GM12878 (cell line): ENCODE results near the gene MYO1D. TPM values are rescaled to one million over a fixed set of nuclear protein-coding genes. Genes with fewer than 3 reads are reported as not detected.

Source experiments
- ATAC-seq: fragments of 200-7000 bp; cut with Tn5 transposase; 3 replicates; pipeline ENCODE4 v1.9.1; 2020; ENCODE audit warnings: mild to moderate bottlenecking, moderate library complexity
- BruUV-seq: library from RNA; stranded (reverse); fragments of 400-500 nt; replicated peaks from 2 replicates; lab custom pipeline; 2021; lab: Mats Ljungman, UMichigan
- CTCF ChIA-PET: fragments of 300-600 bp; sonication (Branson Sonifier 250); formaldehyde crosslinking; extraction: SDS; loops from one replicate; lab custom pipeline; 2021; ENCODE audit warnings: inconsistent platforms; lab: Yijun Ruan, JAX
- POLR2A ChIA-PET: fragments of 350-600 bp; formaldehyde crosslinking; extraction: SDS; loops from one replicate; lab custom pipeline; 2021; ENCODE audit warnings: inconsistent platforms; lab: Charles Lee
- RAD21 ChIA-PET: fragments of 300-600 bp; sonication (Branson Sonifier 250); formaldehyde crosslinking; loops from one replicate; lab custom pipeline; 2023; ENCODE audit warnings: antibody characterized with exemption; ENCODE audit not compliant: unreplicated experiment; lab: Charles Lee
- SMC1A ChIA-PET: fragments of 300-600 bp; sonication (Branson Sonifier 250); formaldehyde crosslinking; loops from one replicate; lab custom pipeline; 2023; ENCODE audit not compliant: unreplicated experiment, uncharacterized antibody; lab: Charles Lee
- DNase-seq: peaks from one replicate; pipeline ENCODE4 v3.0.0-alpha.2; 2011; ENCODE audit warnings: low read depth, low spot score
- FAIRE-seq: peaks from 3 replicates; lab custom pipeline; 2011; peaks lifted over from hg19 to GRCh38; lab: Jason Lieb, UNC
- H2AFZ ChIP-seq: 2 replicates; pipeline ENCODE4 v1.6.0; 2011; ENCODE audit warnings: low read depth, low read length, control low read depth; ENCODE audit not compliant: control insufficient read depth
- H3K27ac ChIP-seq: 2 replicates; pipeline ENCODE4 v1.5.1; 2011; ENCODE audit warnings: control low read depth; ENCODE audit not compliant: control insufficient read depth, insufficient read depth
- H3K27me3 ChIP-seq, 2 experiments: replicated peaks in 1 of 2; 2 replicates each; pipeline versions ENCODE4 v1.6.0 to v1.6.1; 2011; ENCODE audit warnings: low read length in 1 of 2; ENCODE audit not compliant: control insufficient read depth in 2 of 2, insufficient read depth in 2 of 2
- H3K36me3 ChIP-seq, 2 experiments: 2 replicates each; pipeline ENCODE4 v1.5.1; 2011; ENCODE audit warnings: low read length in 1 of 2; ENCODE audit not compliant: control insufficient read depth in 2 of 2, insufficient read depth in 2 of 2
- H3K4me1 ChIP-seq: 2 replicates; pipeline ENCODE4 v1.6.1; 2011; ENCODE audit warnings: mild to moderate bottlenecking, low read length, moderate library complexity, mixed read lengths; ENCODE audit not compliant: control insufficient read depth, insufficient read depth
- H3K4me2 ChIP-seq: 2 replicates; pipeline ENCODE4 v1.6.0; 2011; ENCODE audit warnings: control low read depth; ENCODE audit not compliant: control insufficient read depth, insufficient read depth
- H3K4me3 ChIP-seq: fragments of 200-600 bp; sonication (generic); 2 replicates; pipeline ENCODE4 v1.5.1; 2016
- H3K79me2 ChIP-seq: 2 replicates; pipeline ENCODE4 v1.6.0; 2011; ENCODE audit warnings: low read length; ENCODE audit not compliant: control insufficient read depth, insufficient read depth
- H3K9ac ChIP-seq: 2 replicates; pipeline ENCODE4 v1.8.0; 2011; ENCODE audit warnings: low read length, control low read depth, mixed read lengths; ENCODE audit not compliant: control insufficient read depth, insufficient read depth
- H3K9me3 ChIP-seq: replicated peaks from 3 replicates; pipeline ENCODE4 v1.5.1; 2011; ENCODE audit warnings: mild to moderate bottlenecking, low read length; ENCODE audit not compliant: control insufficient read depth, insufficient read depth
- H4K20me1 ChIP-seq: 2 replicates; pipeline ENCODE4 v1.6.0; 2011; ENCODE audit not compliant: control insufficient read depth, insufficient read depth
- BHLHE40 ChIP-seq, 2 experiments: fragments of 450-650 bp in 1 of 2; IDR thresholded peaks; 2 replicates each; pipeline ENCODE4 v1.6.1; 2011 to 2017; ENCODE audit warnings: low read depth in 2 of 2, borderline replicate concordance in 1 of 2, improper control_type of control experiment in 1 of 2, low read length in 1 of 2, mild to moderate bottlenecking in 1 of 2
- CHD4 ChIP-seq: fragments of 200-600 bp; sonication (generic); IDR thresholded peaks from 2 replicates; pipeline ENCODE4 v1.6.1; 2016; ENCODE audit warnings: mild to moderate bottlenecking
- ESRRA ChIP-seq: IDR thresholded peaks from 2 replicates; pipeline ENCODE4 v1.6.1; 2012; ENCODE audit warnings: mild to moderate bottlenecking, low read length, improper control_type of control experiment
- IRF3 ChIP-seq: fragments of 450-650 bp; IDR thresholded peaks from 2 replicates; pipeline ENCODE4 v1.6.1; 2014; ENCODE audit warnings: mild to moderate bottlenecking
- MYC ChIP-seq: IDR thresholded peaks from 2 replicates; pipeline ENCODE4 v1.6.1; 2011; ENCODE audit warnings: mild to moderate bottlenecking, low read length, moderate library complexity, inconsistent platforms; ENCODE audit not compliant: insufficient read depth, insufficient replicate concordance, insufficient read length, severe bottlenecking
- RB1 ChIP-seq: fragments of 450-650 bp; formaldehyde crosslinking; IDR thresholded peaks from 2 replicates; pipeline ENCODE4 v1.6.1; 2017; ENCODE audit warnings: mild to moderate bottlenecking, borderline replicate concordance
- WGBS: methylation state at CpG from one replicate; pipeline ENCODE4 v1.1.6; 2016; ENCODE audit warnings: low lambda C conversion rate; ENCODE audit not compliant: insufficient replicate concordance, insufficient coverage; ENCODE audit errors: missing lambda C conversion rate; 5-methylcytosine and 5-hydroxymethylcytosine counted together
- in situ Hi-C: fragments of 300-500 bp; cut with MboI; formaldehyde crosslinking; loops from 9 replicates; pipeline ENCODE4 v1.14.3; 2018; ENCODE audit warnings: mixed read lengths
- intact Hi-C: fragments of 100-400 bp; cut with micrococcal nuclease; formaldehyde crosslinking; loops from one replicate; pipeline ENCODE4 v1.14.2; 2022; ENCODE audit not compliant: unreplicated experiment
- polyA plus RNA-seq, 11 experiments: library from polyadenylated mRNA; depleted of rRNA in 4 of 11; unstranded in 6 of 11; stranded (reverse) in 5 of 11; fragments of >200 nt; fragmentation: Nextera tagmentation in 4 of 11; fragmentation: Illumina TruSeq in 1 of 11; extraction: Ambion mirVana in 4 of 11; extraction: Trizol in 1 of 11; gene quantifications; 1 replicate in 1 of 11; 2 replicates in 10 of 11; pipeline versions ENCODE4 v1.2.1 to v1.2.3, GENCODE V29; 2011 to 2016; ENCODE audit warnings: inconsistent platforms in 2 of 11, missing spikeins in 2 of 11, low read depth in 1 of 11
- total RNA-seq, 4 experiments: library from RNA; depleted of rRNA in 3 of 4; stranded (reverse); fragments of >200 nt in 3 of 4; fragmentation: Illumina TruSeq in 1 of 4; extraction: Trizol in 1 of 4; gene quantifications; 2 replicates each; pipeline versions ENCODE4 v1.2.1 to v1.2.3, GENCODE V29; 2013 to 2021

The MYO1D gene
- total and polyA plus RNA-seq, 10 of the 15 experiments (the other 5 are each of a cell fraction or from before 2014, with no cell fraction given), result 1.8 to 37.7 (median 25.4) TPM

GRCh38 chr17:32901743-32902142 lies 24.8 kb upstream of the MYO1D start:
- no peaks in the 10 kb centered on the region for H3K9me3 ChIP-seq
- in situ Hi-C loops (loop anchor here (25.0 kb wide), 1 partner anchor 439 kb away; no protein-coding TSS in a partner anchor), intact Hi-C loops (no loop called here)
- H3K36me3 ChIP-seq, result no peaks in the 10 kb centered on the region
- no peak overlapping the region for H2AFZ ChIP-seq
- ChIA-PET POLR2A (no interaction called here), SMC1A (no interaction called here), CTCF (interaction anchor here (1.6 kb wide), 1 partner anchor 24 kb away, joined by 3 read pairs; no protein-coding TSS in a partner anchor), RAD21 (no interaction called here)
- TF ChIP-seq ESRRA (no peak), CHD4 (no peak), RB1 (no peak), BHLHE40 (IDR thresholded peaks at IDR 0.05; ENCODE audit: borderline replicate concordance in 1 of 2, low read depth in 2 of 2, low read length in 1 of 2) (no peak)
- H3K9ac ChIP-seq, result no peak overlapping the region
- no peaks in the 10 kb centered on the region for H3K79me2 ChIP-seq
- BruUV-seq, result no TSS peak
- H3K27me3 ChIP-seq, result no peaks in the 10 kb centered on the region
- no peak overlapping the region for H3K4me2 ChIP-seq
- no peak for FAIRE-seq
- H3K27ac ChIP-seq, result no peak overlapping the region
- no peak for ATAC-seq
- H3K4me1 ChIP-seq, result peaks cover 8% of the 10 kb centered on the region
- no peaks in the 10 kb centered on the region for H4K20me1 ChIP-seq
- no peak for DNase-seq
- WGBS, result 78% methylated on average over 4 of the region's 4 CpGs
- H3K4me3 ChIP-seq, result no peak overlapping the region

GRCh38 chr17:32899236-32900013 lies 22.5 kb upstream of the MYO1D start:
- ATAC-seq (no peak), FAIRE-seq (no peak), DNase-seq (no peak)
- no peaks in the 10 kb centered on the region for H4K20me1 ChIP-seq
- H3K27me3 ChIP-seq, result peaks cover 0 to 3% of the 10 kb centered on the region in 2 experiments; a peak in 1 of 4 replicates
- TF ChIP-seq IRF3 (no peak), MYC (no peak), BHLHE40 (IDR thresholded peaks at IDR 0.05; ENCODE audit: borderline replicate concordance in 1 of 2, low read depth in 2 of 2, low read length in 1 of 2) (no peak)
- H3K79me2 ChIP-seq, result no peaks in the 10 kb centered on the region
- peaks cover 8% of the 10 kb centered on the region for H3K4me1 ChIP-seq
- no peak overlapping the region for H3K27ac ChIP-seq
- WGBS, result 25% methylated on average over 2 of the region's 2 CpGs
- H3K9me3 ChIP-seq, result no peaks in the 10 kb centered on the region
- no TSS peak for BruUV-seq
- no peak overlapping the region for H3K9ac ChIP-seq
- ChIA-PET SMC1A (interaction anchor here (1.0 kb wide), 1 partner anchor 118 kb away, joined by 3 read pairs; no protein-coding TSS in a partner anchor), POLR2A (no interaction called here), RAD21 (interaction anchor here (0.9 to 1.2 kb wide), 2 partner anchors 22 to 116 kb away, joined by 3 to 4 read pairs; partner anchors contain the start of gene MYO1D), CTCF (interaction anchor here (0.6 to 1.6 kb wide), 3 partner anchors 22 to 117 kb away, joined by 3 to 4 read pairs (median 3); partner anchors contain the start of gene MYO1D)
- no peak overlapping the region for H3K4me3 ChIP-seq
- in situ Hi-C loops, result loop anchor here (25.0 kb wide), 1 partner anchor 437 kb away; no protein-coding TSS in a partner anchor
- no peak overlapping the region for H2AFZ ChIP-seq
- no peak overlapping the region for H3K4me2 ChIP-seq
- no peaks in the 10 kb centered on the region for H3K36me3 ChIP-seq
- intact Hi-C loops, result no loop called here
